Left ventricle myocardium inferior (tissue), 1 donor: ENCODE data around the gene RACGAP1. TPM values are rescaled to one million over a fixed set of nuclear protein-coding genes. Genes with fewer than 3 reads are reported as not detected.

Source experiments
- DNase-seq: peaks from one replicate; pipeline ENCODE4 v3.0.0-alpha.2; 2020
- H3K27ac ChIP-seq: fragments of 200-600 bp; replicated peaks from 2 replicates; pipeline ENCODE4 v1.8.0; 2021
- H3K27me3 ChIP-seq: fragments of 200-600 bp; 2 replicates; pipeline ENCODE4 v1.8.0; 2021; ENCODE audit warnings: low read depth
- H3K36me3 ChIP-seq: fragments of 200-600 bp; 2 replicates; pipeline ENCODE4 v1.8.0; 2021
- H3K4me1 ChIP-seq: fragments of 200-600 bp; 2 replicates; pipeline ENCODE4 v1.8.0; 2021
- H3K4me3 ChIP-seq: fragments of 200-600 bp; 2 replicates; pipeline ENCODE4 v1.8.0; 2021; ENCODE audit warnings: mild to moderate bottlenecking, moderate library complexity
- H3K9me3 ChIP-seq: fragments of 200-600 bp; replicated peaks from 2 replicates; pipeline ENCODE4 v1.8.0; 2021
- CTCF ChIP-seq: fragments of 200-600 bp; IDR thresholded peaks from 2 replicates; pipeline ENCODE4 v1.8.0; 2021; ENCODE audit warnings: antibody characterized with exemption, mild to moderate bottlenecking, borderline replicate concordance
- intact Hi-C: fragments of 100-400 bp; cut with micrococcal nuclease; formaldehyde crosslinking; loops from one replicate; pipeline ENCODE4 v1.11.0; 2022
- total RNA-seq: library from RNA; stranded (reverse); fragmentation: NEBNext Ultra II Directional; extraction: Animal tissue kit (Norgen Biotek cat#: 25700); gene quantifications from one replicate; pipeline ENCODE4 v1.2.1, GENCODE V29; 2021
- donor health status: DM: no; HTN: yes; CAD: no; lungs with severe emphysema.

Gene RACGAP1
- total RNA-seq, 1 donor from 2014 or later: 5.4 TPM

- H3K4me3 ChIP-seq: no peak overlapping the region
- H3K27ac ChIP-seq: no peak overlapping the region
- intact Hi-C loops: no loop called here
- H3K9me3 ChIP-seq: no peaks in the 10 kb centered on the region
- H3K27me3 ChIP-seq: peaks cover 58% of the 10 kb centered on the region
- H3K4me1 ChIP-seq: peaks cover 15% of the 10 kb centered on the region
- no peaks in the 10 kb centered on the region for H3K36me3 ChIP-seq
- TF ChIP-seq CTCF: peak; percentile 73
- DNase-seq: peak; percentile 69
Measured at GRCh38 chr12:49974231-49974675, 51.0 kb downstream of the RACGAP1 start.

- Histone ChIP-seq H3K4me1 (peaks cover 15% of the 10 kb centered on the region), H3K9me3 (no peaks in the 10 kb centered on the region), H3K4me3 (no peak overlapping the region), H3K36me3 (no peaks in the 10 kb centered on the region), H3K27ac (no peak overlapping the region), H3K27me3 (peaks cover 66% of the 10 kb centered on the region)
- DNase-seq: no peak
- intact Hi-C loops: no loop called here
- no peak for TF ChIP-seq CTCF
Measured at GRCh38 chr12:49973361-49973830, 51.9 kb downstream of the RACGAP1 start.

- no peak within 1 kb of the TSS for H3K27ac ChIP-seq
- no peak for TF ChIP-seq CTCF
- intact Hi-C loops: no loop called here
- peaks cover 17% of the 10 kb centered on the region for H3K4me1 ChIP-seq
- H3K9me3 ChIP-seq: no peaks in the 10 kb centered on the region
- H3K36me3 ChIP-seq: no peaks in the 10 kb centered on the region
- no peak for DNase-seq
- peaks cover 72% of the 10 kb centered on the region for H3K27me3 ChIP-seq
- no peak within 1 kb of the TSS for H3K4me3 ChIP-seq
Measured at GRCh38 chr12:49972641-49973360, 52.5 kb downstream of the RACGAP1 start, which contains the start of gene AQP6. Gene AQP6, plus strand, starts transcription at chr12:49972947. Its CDS starts 227 bp downstream, at chr12:49973174.

GRCh38 chr12:49972129-49972528 lies 53.2 kb downstream of the RACGAP1 start:
- no peak overlapping the region for H3K27ac ChIP-seq
- no peak for DNase-seq
- no peaks in the 10 kb centered on the region for H3K9me3 ChIP-seq
- peaks cover 79% of the 10 kb centered on the region for H3K27me3 ChIP-seq
- no peak overlapping the region for H3K4me3 ChIP-seq
- intact Hi-C loops: no loop called here
- H3K4me1 ChIP-seq: peaks cover 24% of the 10 kb centered on the region
- no peak for TF ChIP-seq CTCF
- no peaks in the 10 kb centered on the region for H3K36me3 ChIP-seq

- no peak for DNase-seq
- Histone ChIP-seq H3K27ac (no peak overlapping the region), H3K4me3 (no peak overlapping the region), H3K27me3 (peaks cover 71% of the 10 kb centered on the region), H3K9me3 (no peaks in the 10 kb centered on the region), H3K36me3 (no peaks in the 10 kb centered on the region), H3K4me1 (peaks cover 28% of the 10 kb centered on the region)
- TF ChIP-seq CTCF: no peak
- intact Hi-C loops: no loop called here
Measured at GRCh38 chr12:49971141-49971540, 54.2 kb downstream of the RACGAP1 start.
